ENCODE data around the gene IL12RB2.

The IL12RB2 gene

GRCh38 chr1:67332653-67333529, 25.2 kb downstream of the IL12RB2 start:
- no peak for DNase-seq (ENCODE audit: low read depth)
- H3K4me3 ChIP-seq (ENCODE audit: control insufficient read depth, low read depth, low read length): no peak overlapping the region
- TF ChIP-seq CTCF (IDR thresholded peaks at IDR 0.05; ENCODE audit: control insufficient read depth, insufficient read depth, low read depth, low read length, missing control alignments): no peak

GRCh38 chr1:67333603-67334002, 25.9 kb downstream of the IL12RB2 start:
- DNase-seq (ENCODE audit: low read depth): no peak

DNA sequence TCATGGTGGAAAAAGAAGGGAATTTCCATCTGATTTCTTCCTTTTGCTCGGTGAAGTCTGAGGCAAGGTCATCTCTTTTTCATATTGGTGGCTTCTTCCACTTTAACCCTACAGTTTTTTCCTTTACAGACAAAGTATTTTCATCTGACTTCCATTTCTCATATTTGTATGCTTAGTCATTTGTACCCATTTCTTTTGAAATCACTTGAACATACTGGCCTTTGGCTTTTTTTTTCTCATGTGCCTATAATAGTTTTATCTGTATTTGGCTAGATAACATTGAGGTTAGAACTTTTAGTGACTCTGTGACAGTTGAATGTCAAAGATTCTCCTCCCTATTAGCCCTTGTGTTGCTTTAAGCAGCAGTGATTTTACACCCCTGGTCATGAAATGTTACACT, 27.7 kb downstream of the IL12RB2 start:
- no peak for DNase-seq (ENCODE audit: low read depth)
- no peak for TF ChIP-seq CTCF (IDR thresholded peaks at IDR 0.05; ENCODE audit: control insufficient read depth, insufficient read depth, low read depth, low read length, missing control alignments)
- no peak overlapping the region for H3K4me3 ChIP-seq (ENCODE audit: control insufficient read depth, low read depth, low read length)

More at GRCh38 chr1:67333603-67334002, 25.9 kb downstream of the IL12RB2 start:
- TF ChIP-seq CTCF (IDR thresholded peaks at IDR 0.05; ENCODE audit: control insufficient read depth, insufficient read depth, low read depth, low read length, missing control alignments): no peak
- H3K4me3 ChIP-seq (ENCODE audit: control insufficient read depth, low read depth, low read length): no peak overlapping the region

- DNase-seq (ENCODE audit: low read depth): no peak
- no peak for TF ChIP-seq CTCF (IDR thresholded peaks at IDR 0.05; ENCODE audit: control insufficient read depth, insufficient read depth, low read depth, low read length, missing control alignments)
- H3K4me3 ChIP-seq (ENCODE audit: control insufficient read depth, low read depth, low read length): no peak overlapping the region
These were observed 28.5 kb downstream of the IL12RB2 start for GRCh38 chr1:67336157-67336556.

DNA sequence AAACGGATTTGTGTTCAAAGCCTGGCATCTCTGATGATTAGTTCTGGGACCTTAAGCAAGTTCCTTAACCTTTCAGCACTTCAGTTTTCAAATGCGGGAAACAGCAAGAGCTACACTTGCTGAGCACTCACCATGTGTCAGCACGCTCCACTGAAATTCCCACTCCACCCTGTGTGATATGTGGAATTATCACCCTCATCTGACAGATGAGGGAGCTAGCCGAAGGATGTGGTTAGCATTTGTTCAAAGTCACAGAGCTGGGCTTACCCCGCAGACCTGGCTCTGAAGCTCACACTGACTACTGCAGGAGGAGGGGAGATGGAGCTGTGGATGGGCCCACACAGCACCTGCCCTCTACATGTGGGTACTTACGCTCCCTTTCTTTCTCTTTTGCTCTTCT, 29.1 kb downstream of the IL12RB2 start:
- no peak for DNase-seq (ENCODE audit: low read depth)
- no peak for TF ChIP-seq CTCF (IDR thresholded peaks at IDR 0.05; ENCODE audit: control insufficient read depth, insufficient read depth, low read depth, low read length, missing control alignments)
- no peak overlapping the region for H3K4me3 ChIP-seq (ENCODE audit: control insufficient read depth, low read depth, low read length)

DNA sequence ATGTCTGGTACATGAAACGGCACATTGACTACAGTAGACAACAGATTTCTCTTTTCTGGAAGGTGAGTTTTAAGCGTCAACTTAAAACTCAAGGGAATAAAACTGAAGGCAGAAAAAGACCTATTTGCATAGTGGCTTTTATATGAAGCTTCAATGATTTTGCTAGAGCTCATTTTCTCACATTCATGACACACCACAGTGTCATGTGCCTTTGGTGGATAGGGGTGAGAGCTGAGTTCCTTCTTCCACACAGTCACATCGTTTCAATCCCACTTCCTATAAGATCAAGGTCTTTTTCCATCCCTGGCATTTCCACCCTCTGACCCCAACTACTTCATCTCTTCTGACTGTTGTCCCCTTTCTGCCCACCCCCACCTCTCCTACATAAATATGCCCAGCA, 31.0 kb downstream of the IL12RB2 start:
- H3K4me3 ChIP-seq (ENCODE audit: control insufficient read depth, low read depth, low read length): no peak overlapping the region
- DNase-seq (ENCODE audit: low read depth): no peak
- TF ChIP-seq CTCF (IDR thresholded peaks at IDR 0.05; ENCODE audit: control insufficient read depth, insufficient read depth, low read depth, low read length, missing control alignments): no peak
